Lower lobe of right lung (tissue), 2 donors: Measurements from ENCODE around the gene ZNF274. TPM values are rescaled to one million over a fixed set of nuclear protein-coding genes. Genes with fewer than 3 reads are reported as not detected.
"Not testable (repeated sequence)": the region's sequence is repeated elsewhere in the genome, so short reads cannot be mapped to it uniquely, and the experiment has no call there.

Experiments
- ATAC-seq, 2 donors: fragments of 200-7000 bp; cut with Tn5 transposase; one replicate each; pipeline ENCODE4 v1.9.1; 2020 to 2022; ENCODE audit warnings: mild to moderate bottlenecking in 2 of 2, moderate library complexity in 2 of 2
- DNase-seq: peaks from one replicate; pipeline ENCODE4 v3.0.0-alpha.2; 2020
- H3K27ac ChIP-seq: fragments of 200-600 bp; one replicate; pipeline ENCODE4 v1.8.0; 2022
- H3K27me3 ChIP-seq: fragments of 200-600 bp; one replicate; pipeline ENCODE4 v1.8.0; 2022; ENCODE audit warnings: low read depth
- H3K36me3 ChIP-seq: fragments of 200-600 bp; one replicate; pipeline ENCODE4 v1.8.0; 2022; ENCODE audit warnings: mild to moderate bottlenecking
- H3K4me1 ChIP-seq: fragments of 200-600 bp; one replicate; pipeline ENCODE4 v1.8.0; 2022
- H3K4me3 ChIP-seq: fragments of 200-600 bp; one replicate; pipeline ENCODE4 v1.8.0; 2022; ENCODE audit warnings: mild to moderate bottlenecking
- H3K9me3 ChIP-seq: fragments of 200-600 bp; one replicate; pipeline ENCODE4 v1.8.0; 2022
- CTCF ChIP-seq: fragments of 200-600 bp; IDR thresholded peaks from one replicate; pipeline ENCODE4 v1.8.0; 2022; ENCODE audit warnings: antibody characterized with exemption, mild to moderate bottlenecking
- intact Hi-C: fragments of 100-400 bp; cut with DNase I; formaldehyde crosslinking; loops from one replicate; pipeline ENCODE4 v1.11.0; 2022
- total RNA-seq: library from RNA; stranded (reverse); fragmentation: NEBNext Ultra II Directional; extraction: Animal tissue kit (Norgen Biotek cat#: 25700); gene quantifications from one replicate; pipeline ENCODE4 v1.2.1, GENCODE V29; 2021
- donor health status: DM: no; HTN: yes; CAD: no; lungs with severe emphysema.

Gene ZNF274
- total RNA-seq, 1 donor from 2014 or later: 27.6 TPM

GRCh38 chr19:58229255-58229639 is 46.4 kb downstream of the ZNF274 start:
- intact Hi-C loops: no loop called here
- TF ChIP-seq CTCF: no peak
- Histone ChIP-seq H3K4me1 (peaks cover 14% of the 10 kb centered on the region), H3K27ac (peak overlapping the region; percentile 79), H3K36me3 (peaks cover 39% of the 10 kb centered on the region), H3K27me3 (no peaks in the 10 kb centered on the region), H3K4me3 (peak overlapping the region; percentile 93), H3K9me3 (peaks cover 52% of the 10 kb centered on the region)
- DNase-seq (no peak), ATAC-seq (peak; percentile 9)

GRCh38 chr19:58237324-58237723 is 54.5 kb downstream of the ZNF274 start:
- Histone ChIP-seq H3K27ac (no peak overlapping the region), H3K27me3 (no peaks in the 10 kb centered on the region), H3K36me3 (peaks cover 39% of the 10 kb centered on the region), H3K4me1 (no peaks in the 10 kb centered on the region), H3K4me3 (no peak overlapping the region), H3K9me3 (peaks cover 95% of the 10 kb centered on the region)
- intact Hi-C loops: no loop called here
- DNase-seq (no peak), ATAC-seq (no peak)
- no peak for TF ChIP-seq CTCF

- intact Hi-C loops: no loop called here
- DNase-seq (no peak), ATAC-seq (no peak)
- H3K36me3 ChIP-seq: peaks cover 58% of the 10 kb centered on the region
- no peaks in the 10 kb centered on the region for H3K4me1 ChIP-seq
- H3K27me3 ChIP-seq: no peaks in the 10 kb centered on the region
- peaks cover 100% of the 10 kb centered on the region for H3K9me3 ChIP-seq
- no peak overlapping the region for H3K4me3 ChIP-seq
- H3K27ac ChIP-seq: no peak overlapping the region
- TF ChIP-seq CTCF: no peak
These were observed 60.5 kb downstream of the ZNF274 start for GRCh38 chr19:58243351-58243750.

GRCh38 chr19:58248886-58249285 is 66.0 kb downstream of the ZNF274 start:
- H3K27ac ChIP-seq: no peak overlapping the region
- H3K9me3 ChIP-seq: peaks cover 100% of the 10 kb centered on the region
- no peak for ATAC-seq
- no peak for DNase-seq
- peaks cover 68% of the 10 kb centered on the region for H3K36me3 ChIP-seq
- H3K4me1 ChIP-seq: no peaks in the 10 kb centered on the region
- H3K4me3 ChIP-seq: no peak overlapping the region
- intact Hi-C loops: no loop called here
- H3K27me3 ChIP-seq: no peaks in the 10 kb centered on the region
- TF ChIP-seq CTCF: no peak

- Histone ChIP-seq H3K27me3 (no peaks in the 10 kb centered on the region), H3K9me3 (peaks cover 100% of the 10 kb centered on the region), H3K27ac (no peak overlapping the region), H3K4me3 (no peak overlapping the region), H3K4me1 (no peaks in the 10 kb centered on the region), H3K36me3 (peaks cover 43% of the 10 kb centered on the region)
- intact Hi-C loops: no loop called here
- no peak for ATAC-seq
- no peak for TF ChIP-seq CTCF
- no peak for DNase-seq
These were observed 69.3 kb downstream of the ZNF274 start for GRCh38 chr19:58252102-58252685.

GRCh38 chr19:58258259-58258658 is 75.4 kb downstream of the ZNF274 start:
- ATAC-seq, DNase-seq, H3K27me3 ChIP-seq, H3K4me3 ChIP-seq, intact Hi-C loops, H3K4me1 ChIP-seq, H3K27ac ChIP-seq: not testable (repeated sequence)
- peaks cover 13% of the 10 kb centered on the region for H3K36me3 ChIP-seq
- H3K9me3 ChIP-seq: peaks cover 99% of the 10 kb centered on the region
